HepG2 (cell line): ENCODE data around the gene KIAA0319L. TPM values are rescaled to one million over a fixed set of nuclear protein-coding genes. Genes with fewer than 3 reads are reported as not detected.

Experiments
- ADNP ChIP-seq: sonication (generic); formaldehyde crosslinking; IDR thresholded peaks from 2 replicates; pipeline ENCODE4 v1.4.0; 2020; ENCODE audit warnings: missing genetic modification reagents
- EEA1 ChIP-seq: sonication (generic); formaldehyde crosslinking; IDR thresholded peaks from 2 replicates; pipeline ENCODE4 v1.5.1; 2020; ENCODE audit warnings: mild to moderate bottlenecking, missing genetic modification reagents, borderline replicate concordance
- FLYWCH1 ChIP-seq: sonication (generic); formaldehyde crosslinking; IDR thresholded peaks from 2 replicates; pipeline ENCODE4 v1.8.1; 2023; ENCODE audit warnings: mild to moderate bottlenecking, missing genetic modification reagents
- FOXP1 ChIP-seq, 2 experiments: fragments of 450-650 bp in 1 of 2; IDR thresholded peaks; 2 replicates each; pipeline ENCODE4 v1.6.1; 2017 to 2018; ENCODE audit warnings: antibody characterized with exemption in 1 of 2
- KDM4B ChIP-seq: sonication (generic); formaldehyde crosslinking; IDR thresholded peaks from 2 replicates; pipeline ENCODE4 v1.4.0; 2020; ENCODE audit warnings: missing genetic modification reagents
- NR2F2 ChIP-seq: IDR thresholded peaks from 2 replicates; pipeline ENCODE4 v1.6.1; 2012; ENCODE audit warnings: low read depth, inconsistent platforms, borderline replicate concordance
- NR2F6 ChIP-seq, 2 experiments: IDR thresholded peaks; 2 replicates each; pipeline ENCODE4 v1.6.1; 2016; ENCODE audit warnings: antibody characterized with exemption in 1 of 2, mild to moderate bottlenecking in 1 of 2
- NR3C1 ChIP-seq: sonication (generic); formaldehyde crosslinking; IDR thresholded peaks from 2 replicates; pipeline ENCODE4 v1.4.0; 2020; ENCODE audit warnings: missing genetic modification reagents
- POLR2AphosphoS5 ChIP-seq: IDR thresholded peaks from 2 replicates; pipeline ENCODE4 v1.6.1; 2012; ENCODE audit warnings: low read depth, low read length
- REPIN1 ChIP-seq: sonication (generic); formaldehyde crosslinking; IDR thresholded peaks from 2 replicates; pipeline ENCODE4 v1.8.0; 2022; ENCODE audit warnings: missing genetic modification reagents, low read depth, mild to moderate bottlenecking, borderline replicate concordance
- SOX13 ChIP-seq, 3 experiments: fragments of 450-650 bp in 1 of 3; sonication (generic) in 1 of 3; formaldehyde crosslinking in 1 of 3; IDR thresholded peaks in 2 of 3; conservative IDR thresholded peaks in 1 of 3; 2 replicates each; pipeline versions ENCODE4 v1.5.0 to v1.6.1; 2016 to 2020; ENCODE audit warnings: antibody characterized with exemption in 1 of 3, mild to moderate bottlenecking in 1 of 3, missing compliant biosample characterization in 1 of 3, missing genetic modification reagents in 1 of 3, moderate library complexity in 1 of 3
- SOX6 ChIP-seq, 2 experiments: fragments of 450-650 bp in 1 of 2; sonication (generic) in 1 of 2; formaldehyde crosslinking in 1 of 2; IDR thresholded peaks; 2 replicates each; pipeline versions ENCODE4 v1.4.0 to v1.6.1; 2017 to 2020; ENCODE audit warnings: antibody characterized with exemption in 1 of 2, mild to moderate bottlenecking in 1 of 2, missing genetic modification reagents in 1 of 2
- ZNF501 ChIP-seq: sonication (generic); formaldehyde crosslinking; IDR thresholded peaks from 2 replicates; pipeline ENCODE4 v1.5.1; 2020; ENCODE audit warnings: mild to moderate bottlenecking, moderate library complexity, missing genetic modification reagents
- ZNF792 ChIP-seq: IDR thresholded peaks from 2 replicates; pipeline ENCODE4 v1.6.1; 2016
- polyA plus RNA-seq, 8 experiments: library from polyadenylated mRNA; depleted of rRNA in 3 of 8; stranded (reverse) in 7 of 8; unstranded in 1 of 8; fragments of >200 nt; fragmentation: Illumina TruSeq in 4 of 8; extraction: Trizol in 4 of 8; gene quantifications; 2 replicates each; pipeline versions ENCODE4 v1.2.1 to v1.2.3, GENCODE V29; 2011 to 2016; ENCODE audit warnings: low read depth in 4 of 8, missing spikeins in 1 of 8, mixed read lengths in 1 of 8; ENCODE audit not compliant: insufficient read depth in 1 of 8
- total RNA-seq, 5 experiments: library from RNA; depleted of rRNA; stranded (reverse); fragments of >200 nt; fragmentation: Illumina TruSeq; extraction: Trizol; gene quantifications; 2 replicates each; pipeline ENCODE4 v1.2.3, GENCODE V29; 2016; ENCODE audit warnings: low read depth in 1 of 5
- TF ChIP-seq, protein P1 (sequence below): sonication (generic); formaldehyde crosslinking; IDR thresholded peaks from 2 replicates; pipeline ENCODE4 v1.9.0; 2022; ENCODE audit warnings: low read depth, missing genetic modification reagents
- TF ChIP-seq, protein P2 (sequence below): sonication (generic); formaldehyde crosslinking; IDR thresholded peaks from 2 replicates; pipeline ENCODE4 v1.5.0; 2020; ENCODE audit warnings: mild to moderate bottlenecking, missing genetic modification reagents, borderline replicate concordance
- TF ChIP-seq, protein P3 (sequence below): sonication (generic); formaldehyde crosslinking; IDR thresholded peaks from 2 replicates; pipeline ENCODE4 v1.5.0; 2020; ENCODE audit warnings: mild to moderate bottlenecking, missing genetic modification reagents, borderline replicate concordance

Gene KIAA0319L
- total and polyA plus RNA-seq, 2 of the 13 experiments (the other 11 are each of a cell fraction or from before 2014, with no cell fraction given): 33.4 to 82.6 TPM

DNA sequence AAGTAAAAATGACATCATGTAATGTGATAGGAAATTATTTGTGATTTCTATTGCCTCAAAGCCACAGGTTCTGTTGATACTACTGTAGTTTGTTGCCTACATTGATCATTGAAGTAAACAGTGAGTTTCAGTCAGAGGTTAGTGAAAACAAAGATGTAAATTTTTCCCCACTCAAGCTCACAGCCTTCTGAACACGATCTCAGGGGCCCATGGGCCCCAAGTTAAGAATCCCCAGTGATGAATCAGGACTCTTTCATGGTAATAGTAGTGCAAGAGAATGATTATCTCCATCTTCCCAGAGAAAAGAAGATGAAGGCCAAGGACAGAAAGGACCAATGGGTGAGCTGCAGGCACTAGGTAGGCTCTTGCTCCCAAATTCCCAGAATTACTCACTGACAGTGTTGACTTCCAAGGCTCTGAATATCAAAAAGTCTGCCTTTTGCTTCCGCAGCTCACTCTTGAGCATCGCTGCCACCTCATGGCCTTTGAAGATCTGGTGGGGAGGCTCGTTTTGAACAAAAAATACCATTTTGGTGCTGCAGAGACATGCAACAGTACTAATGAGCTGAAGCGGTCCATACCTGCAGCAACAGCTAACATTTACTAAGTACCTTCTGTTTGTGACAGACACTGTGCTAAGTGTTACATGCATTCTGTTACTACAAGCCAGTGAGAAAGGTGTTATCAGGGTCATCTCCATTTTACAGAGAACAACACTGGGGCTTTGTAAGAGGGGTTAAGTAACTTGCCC lies 113.3 kb downstream of the KIAA0319L start (continued):
- TF ChIP-seq POLR2AphosphoS5 (no peak), EEA1 (no peak), FLYWCH1 (CRISPR knock-in tag) (no peak), REPIN1 (CRISPR knock-in tag) (no peak), NR3C1 (no peak), SOX6 (IDR thresholded peaks at IDR 0.05) (no peak), SOX6 (CRISPR knock-in tag; IDR thresholded peaks at IDR 0.05) (peak; percentile 71), ZNF501 (CRISPR knock-in tag) (no peak), ADNP (no peak), FOXP1 (IDR thresholded peaks at IDR 0.05) (no peak), FOXP1 (CRISPR knock-in tag; IDR thresholded peaks at IDR 0.05) (peak; percentile 27; the same call in 1 of the 2 replicates), KDM4B (CRISPR knock-in tag) (no peak), SOX13 (IDR thresholded peaks at IDR 0.05) (no peak), SOX13 (CRISPR knock-in tag; conservative IDR thresholded peaks at IDR 0.05 in 1 of 2, IDR thresholded peaks at IDR 0.05 in 1 of 2) (peak in 1 of 2 experiments; percentile 80; a peak in 2 of 4 replicates), ZNF792 (CRISPR knock-in tag) (no peak), NR2F6 (IDR thresholded peaks at IDR 0.05) (peak; percentile 83), NR2F6 (CRISPR knock-in tag; IDR thresholded peaks at IDR 0.05) (peak; percentile 76), NR2F2 (peak; percentile 67; the same call in 1 of the 2 replicates)
- TF ChIP-seq, protein P1, sequence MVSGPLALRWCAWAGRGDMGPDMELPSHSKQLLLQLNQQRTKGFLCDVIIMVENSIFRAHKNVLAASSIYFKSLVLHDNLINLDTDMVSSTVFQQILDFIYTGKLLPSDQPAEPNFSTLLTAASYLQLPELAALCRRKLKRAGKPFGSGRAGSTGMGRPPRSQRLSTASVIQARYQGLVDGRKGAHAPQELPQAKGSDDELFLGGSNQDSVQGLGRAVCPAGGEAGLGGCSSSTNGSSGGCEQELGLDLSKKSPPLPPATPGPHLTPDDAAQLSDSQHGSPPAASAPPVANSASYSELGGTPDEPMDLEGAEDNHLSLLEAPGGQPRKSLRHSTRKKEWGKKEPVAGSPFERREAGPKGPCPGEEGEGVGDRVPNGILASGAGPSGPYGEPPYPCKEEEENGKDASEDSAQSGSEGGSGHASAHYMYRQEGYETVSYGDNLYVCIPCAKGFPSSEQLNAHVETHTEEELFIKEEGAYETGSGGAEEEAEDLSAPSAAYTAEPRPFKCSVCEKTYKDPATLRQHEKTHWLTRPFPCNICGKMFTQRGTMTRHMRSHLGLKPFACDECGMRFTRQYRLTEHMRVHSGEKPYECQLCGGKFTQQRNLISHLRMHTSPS (CRISPR knock-in tag): no peak
- TF ChIP-seq, protein P2, sequence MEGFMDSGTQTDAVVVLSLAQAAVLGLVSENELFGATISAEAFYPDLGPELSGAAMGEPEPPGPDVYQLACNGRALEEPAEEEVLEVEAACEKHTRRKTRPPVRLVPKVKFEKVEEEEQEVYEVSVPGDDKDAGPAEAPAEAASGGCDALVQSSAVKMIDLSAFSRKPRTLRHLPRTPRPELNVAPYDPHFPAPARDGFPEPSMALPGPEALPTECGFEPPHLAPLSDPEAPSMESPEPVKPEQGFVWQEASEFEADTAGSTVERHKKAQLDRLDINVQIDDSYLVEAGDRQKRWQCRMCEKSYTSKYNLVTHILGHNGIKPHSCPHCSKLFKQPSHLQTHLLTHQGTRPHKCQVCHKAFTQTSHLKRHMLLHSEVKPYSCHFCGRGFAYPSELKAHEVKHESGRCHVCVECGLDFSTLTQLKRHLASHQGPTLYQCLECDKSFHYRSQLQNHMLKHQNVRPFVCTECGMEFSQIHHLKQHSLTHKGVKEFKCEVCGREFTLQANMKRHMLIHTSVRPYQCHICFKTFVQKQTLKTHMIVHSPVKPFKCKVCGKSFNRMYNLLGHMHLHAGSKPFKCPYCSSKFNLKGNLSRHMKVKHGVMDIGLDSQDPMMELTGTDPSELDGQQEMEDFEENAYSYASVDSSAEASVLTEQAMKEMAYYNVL (CRISPR knock-in tag): no peak
- TF ChIP-seq, protein P3, sequence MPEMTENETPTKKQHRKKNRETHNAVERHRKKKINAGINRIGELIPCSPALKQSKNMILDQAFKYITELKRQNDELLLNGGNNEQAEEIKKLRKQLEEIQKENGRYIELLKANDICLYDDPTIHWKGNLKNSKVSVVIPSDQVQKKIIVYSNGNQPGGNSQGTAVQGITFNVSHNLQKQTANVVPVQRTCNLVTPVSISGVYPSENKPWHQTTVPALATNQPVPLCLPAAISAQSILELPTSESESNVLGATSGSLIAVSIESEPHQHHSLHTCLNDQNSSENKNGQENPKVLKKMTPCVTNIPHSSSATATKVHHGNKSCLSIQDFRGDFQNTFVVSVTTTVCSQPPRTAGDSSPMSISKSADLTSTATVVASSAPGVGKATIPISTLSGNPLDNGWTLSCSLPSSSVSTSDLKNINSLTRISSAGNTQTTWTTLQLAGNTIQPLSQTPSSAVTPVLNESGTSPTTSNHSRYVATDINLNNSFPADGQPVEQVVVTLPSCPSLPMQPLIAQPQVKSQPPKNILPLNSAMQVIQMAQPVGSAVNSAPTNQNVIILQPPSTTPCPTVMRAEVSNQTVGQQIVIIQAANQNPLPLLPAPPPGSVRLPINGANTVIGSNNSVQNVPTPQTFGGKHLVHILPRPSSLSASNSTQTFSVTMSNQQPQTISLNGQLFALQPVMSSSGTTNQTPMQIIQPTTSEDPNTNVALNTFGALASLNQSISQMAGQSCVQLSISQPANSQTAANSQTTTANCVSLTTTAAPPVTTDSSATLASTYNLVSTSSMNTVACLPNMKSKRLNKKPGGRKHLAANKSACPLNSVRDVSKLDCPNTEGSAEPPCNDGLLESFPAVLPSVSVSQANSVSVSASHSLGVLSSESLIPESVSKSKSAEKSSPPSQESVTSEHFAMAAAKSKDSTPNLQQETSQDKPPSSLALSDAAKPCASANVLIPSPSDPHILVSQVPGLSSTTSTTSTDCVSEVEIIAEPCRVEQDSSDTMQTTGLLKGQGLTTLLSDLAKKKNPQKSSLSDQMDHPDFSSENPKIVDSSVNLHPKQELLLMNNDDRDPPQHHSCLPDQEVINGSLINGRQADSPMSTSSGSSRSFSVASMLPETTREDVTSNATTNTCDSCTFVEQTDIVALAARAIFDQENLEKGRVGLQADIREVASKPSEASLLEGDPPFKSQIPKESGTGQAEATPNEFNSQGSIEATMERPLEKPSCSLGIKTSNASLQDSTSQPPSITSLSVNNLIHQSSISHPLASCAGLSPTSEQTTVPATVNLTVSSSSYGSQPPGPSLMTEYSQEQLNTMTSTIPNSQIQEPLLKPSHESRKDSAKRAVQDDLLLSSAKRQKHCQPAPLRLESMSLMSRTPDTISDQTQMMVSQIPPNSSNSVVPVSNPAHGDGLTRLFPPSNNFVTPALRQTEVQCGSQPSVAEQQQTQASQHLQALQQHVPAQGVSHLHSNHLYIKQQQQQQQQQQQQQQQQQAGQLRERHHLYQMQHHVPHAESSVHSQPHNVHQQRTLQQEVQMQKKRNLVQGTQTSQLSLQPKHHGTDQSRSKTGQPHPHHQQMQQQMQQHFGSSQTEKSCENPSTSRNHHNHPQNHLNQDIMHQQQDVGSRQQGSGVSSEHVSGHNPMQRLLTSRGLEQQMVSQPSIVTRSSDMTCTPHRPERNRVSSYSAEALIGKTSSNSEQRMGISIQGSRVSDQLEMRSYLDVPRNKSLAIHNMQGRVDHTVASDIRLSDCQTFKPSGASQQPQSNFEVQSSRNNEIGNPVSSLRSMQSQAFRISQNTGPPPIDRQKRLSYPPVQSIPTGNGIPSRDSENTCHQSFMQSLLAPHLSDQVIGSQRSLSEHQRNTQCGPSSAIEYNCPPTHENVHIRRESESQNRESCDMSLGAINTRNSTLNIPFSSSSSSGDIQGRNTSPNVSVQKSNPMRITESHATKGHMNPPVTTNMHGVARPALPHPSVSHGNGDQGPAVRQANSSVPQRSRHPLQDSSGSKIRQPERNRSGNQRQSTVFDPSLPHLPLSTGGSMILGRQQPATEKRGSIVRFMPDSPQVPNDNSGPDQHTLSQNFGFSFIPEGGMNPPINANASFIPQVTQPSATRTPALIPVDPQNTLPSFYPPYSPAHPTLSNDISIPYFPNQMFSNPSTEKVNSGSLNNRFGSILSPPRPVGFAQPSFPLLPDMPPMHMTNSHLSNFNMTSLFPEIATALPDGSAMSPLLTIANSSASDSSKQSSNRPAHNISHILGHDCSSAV (CRISPR knock-in tag): no peak
